ENCODE data around the gene LIPT2. TPM values are rescaled to one million over a fixed set of nuclear protein-coding genes. Genes with fewer than 3 reads are reported as not detected.

The LIPT2 gene
- 3.1 and 4.0 TPM in 2 replicates for total RNA-seq

GRCh38 chr11:74492974-74493790 lies at the start of gene LIPT2:
TSS of gene LIPT2 (minus strand) at chr11:74493724. CDS start at chr11:74493703, 21 bp downstream.

GRCh38 chr11:74466916-74467885 lies 26.3 kb downstream of the LIPT2 start, which contains the start of gene KCNE3:
TSS of gene KCNE3 (minus strand) at chr11:74467549. CDS start at chr11:74457563, 9,986 bp downstream.

Other genes with a start within 250 kb of the LIPT2 start
- 58.8 and 82.8 TPM in 2 replicates for gene P4HA3, start 182.1 kb downstream of the LIPT2 start, total RNA-seq
- gene PGM2L1, start 95.3 kb downstream of the LIPT2 start, total RNA-seq = 40.5 and 52.4 TPM in 2 replicates
- gene KCNE3, start 26.2 kb downstream of the LIPT2 start, total RNA-seq = 0.11 and 0.34 TPM in 2 replicates
- gene POLD3, start 98.9 kb upstream of the LIPT2 start, total RNA-seq = 9.8 and 9.9 TPM in 2 replicates
- 0.77 and 1.7 TPM in 2 replicates for gene CHRDL2, start 237.7 kb upstream of the LIPT2 start, total RNA-seq

Data from dermis lymphatic vessel endothelial cell (primary cell).